Measurements from ENCODE around the gene SMU1.

Gene SMU1

GRCh38 chr9:33024126-33024965, 52.1 kb downstream of the SMU1 start:
- Histone ChIP-seq H3K27ac (replicated peaks; ENCODE audit: low read length) (peak overlapping the region; percentile 87), H4K91ac (ENCODE audit: low read depth, low read length, poor library complexity) (no peak overlapping the region), H3K14ac (ENCODE audit: low read length) (no peak overlapping the region), H3K79me1 (ENCODE audit: low read depth, low read length) (peaks cover 3% of the 10 kb centered on the region), H2BK5ac (ENCODE audit: low read length) (peak overlapping the region; percentile 93), H2BK12ac (ENCODE audit: low read length) (no peak overlapping the region), H3K27me3 (ENCODE audit: control insufficient read depth in 3 of 3, insufficient read depth in 3 of 3, low read depth in 1 of 3, low read length in 3 of 3) (no peaks in the 10 kb centered on the region), H3K4me2 (ENCODE audit: insufficient read depth, low read length, poor library complexity, severe bottlenecking) (peak overlapping the region; percentile 90), H2AK5ac (ENCODE audit: low read depth, low read length) (peak overlapping the region; percentile 41), H3K9me3 (replicated peaks in 1 of 2; ENCODE audit: control insufficient read depth in 2 of 2, insufficient read depth in 1 of 2, low read depth in 1 of 2, low read length in 2 of 2) (no peaks in the 10 kb centered on the region), H3K4ac (ENCODE audit: low read length) (no peak overlapping the region), H3K23ac (ENCODE audit: low read depth, low read length, poor library complexity) (peak overlapping the region; percentile 96), H3K4me1 (ENCODE audit: control insufficient read depth in 2 of 2, insufficient read depth in 1 of 2, low read depth in 1 of 2, low read length in 2 of 2) (peaks cover 3 to 4% of the 10 kb centered on the region in 2 donors), H3K36me3 (replicated peaks in 1 of 2; ENCODE audit: control insufficient read depth in 2 of 2, insufficient read depth in 2 of 2, low read length in 2 of 2) (peaks cover 17 to 74% of the 10 kb centered on the region in 2 donors), H4K8ac (ENCODE audit: low read depth, low read length) (peak overlapping the region; percentile 88), H3K4me3 (ENCODE audit: low read length in 2 of 2) (peak overlapping the region; percentile 96 to 100), H3K18ac (ENCODE audit: low read length) (peak overlapping the region; percentile 99), H3K9ac (ENCODE audit: low read depth, low read length, poor library complexity) (peak overlapping the region; percentile 94), H2AFZ (ENCODE audit: low read length) (peak overlapping the region; percentile 97), H2BK120ac (ENCODE audit: low read depth, low read length) (no peak overlapping the region), H2BK15ac (ENCODE audit: low read length) (no peak overlapping the region)
- no CpG with 5 or more reads among the region's 33 CpGs for WGBS, 2 donors (ENCODE audit: extremely low coverage in 2 of 2, insufficient read length in 2 of 2, insufficient replicate concordance in 1 of 2)
- DNase-seq (ENCODE audit: low spot score), result no peak

- H3K4ac ChIP-seq (ENCODE audit: low read length), result no peak overlapping the region
- no peak overlapping the region for H4K91ac ChIP-seq (ENCODE audit: low read depth, low read length, poor library complexity)
- H2AK5ac ChIP-seq (ENCODE audit: low read depth, low read length), result no peak overlapping the region
- no peak overlapping the region for H3K14ac ChIP-seq (ENCODE audit: low read length)
- H3K79me1 ChIP-seq (ENCODE audit: low read depth, low read length), result peaks cover 3% of the 10 kb centered on the region
- no peak overlapping the region for H3K9ac ChIP-seq (ENCODE audit: low read depth, low read length, poor library complexity)
- H3K36me3 ChIP-seq (replicated peaks in 1 of 2; ENCODE audit: control insufficient read depth in 2 of 2, insufficient read depth in 2 of 2, low read length in 2 of 2), result peaks cover 15 to 74% of the 10 kb centered on the region in 2 donors
- no CpG with 5 or more reads among the region's 4 CpGs for WGBS, 2 donors (ENCODE audit: extremely low coverage in 2 of 2, insufficient read length in 2 of 2, insufficient replicate concordance in 1 of 2)
- no peak overlapping the region for H2AFZ ChIP-seq (ENCODE audit: low read length)
- H2BK5ac ChIP-seq (ENCODE audit: low read length), result no peak overlapping the region
- no peak overlapping the region for H4K8ac ChIP-seq (ENCODE audit: low read depth, low read length)
- H3K4me2 ChIP-seq (ENCODE audit: insufficient read depth, low read length, poor library complexity, severe bottlenecking), result peak overlapping the region; percentile 90
- no peak overlapping the region for H2BK120ac ChIP-seq (ENCODE audit: low read depth, low read length)
- H3K9me3 ChIP-seq (replicated peaks in 1 of 2; ENCODE audit: control insufficient read depth in 2 of 2, insufficient read depth in 1 of 2, low read depth in 1 of 2, low read length in 2 of 2), result no peaks in the 10 kb centered on the region
- H3K27me3 ChIP-seq (ENCODE audit: control insufficient read depth in 3 of 3, insufficient read depth in 3 of 3, low read depth in 1 of 3, low read length in 3 of 3), result no peaks in the 10 kb centered on the region
- H3K27ac ChIP-seq (replicated peaks; ENCODE audit: low read length), result no peak overlapping the region
- no peak for DNase-seq (ENCODE audit: low spot score)
- no peak overlapping the region for H3K23ac ChIP-seq (ENCODE audit: low read depth, low read length, poor library complexity)
- H3K4me3 ChIP-seq (ENCODE audit: low read length in 2 of 2), result peak overlapping the region in 1 of 2 donors; percentile 96
- H3K4me1 ChIP-seq (ENCODE audit: control insufficient read depth in 2 of 2, insufficient read depth in 1 of 2, low read depth in 1 of 2, low read length in 2 of 2), result peaks cover 3 to 4% of the 10 kb centered on the region in 2 donors
- H3K18ac ChIP-seq (ENCODE audit: low read length), result no peak overlapping the region
- no peak overlapping the region for H2BK15ac ChIP-seq (ENCODE audit: low read length)
- H2BK12ac ChIP-seq (ENCODE audit: low read length), result no peak overlapping the region
Measured at GRCh38 chr9:33023661-33024060, 52.8 kb downstream of the SMU1 start.

DNA sequence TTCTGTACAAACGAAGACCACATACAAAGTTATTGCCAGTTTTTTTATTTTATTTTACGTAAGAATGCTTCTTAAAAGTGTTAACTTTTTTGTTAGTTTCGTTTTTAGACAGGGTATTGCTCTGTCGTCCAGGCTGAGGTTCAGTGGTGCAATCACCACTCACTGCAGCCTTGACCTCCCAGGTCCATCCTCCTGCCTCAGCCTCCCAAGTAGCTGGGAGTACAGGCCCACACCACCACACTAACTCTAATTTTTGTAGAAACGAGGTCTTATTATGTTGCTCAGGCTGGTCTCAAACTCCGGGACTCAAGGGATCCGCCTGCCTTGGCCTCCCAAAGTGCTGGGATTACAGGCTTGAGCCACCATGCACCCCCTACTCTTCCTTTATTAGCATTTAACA, 53.7 kb downstream of the SMU1 start:
- H3K27ac ChIP-seq (replicated peaks; ENCODE audit: low read length), result no peak overlapping the region
- H3K4me2 ChIP-seq (ENCODE audit: insufficient read depth, low read length, poor library complexity, severe bottlenecking), result no peak overlapping the region
- peaks cover 3% of the 10 kb centered on the region for H3K79me1 ChIP-seq (ENCODE audit: low read depth, low read length)
- H3K4me1 ChIP-seq (ENCODE audit: control insufficient read depth in 2 of 2, insufficient read depth in 1 of 2, low read depth in 1 of 2, low read length in 2 of 2), result peaks cover 3 to 4% of the 10 kb centered on the region in 2 donors
- H2BK15ac ChIP-seq (ENCODE audit: low read length), result no peak overlapping the region
- H3K23ac ChIP-seq (ENCODE audit: low read depth, low read length, poor library complexity), result no peak overlapping the region
- H4K8ac ChIP-seq (ENCODE audit: low read depth, low read length), result no peak overlapping the region
- H3K18ac ChIP-seq (ENCODE audit: low read length), result no peak overlapping the region
- no peak overlapping the region for H2AFZ ChIP-seq (ENCODE audit: low read length)
- H2BK12ac ChIP-seq (ENCODE audit: low read length), result no peak overlapping the region
- peaks cover 15 to 66% of the 10 kb centered on the region in 2 donors for H3K36me3 ChIP-seq (replicated peaks in 1 of 2; ENCODE audit: control insufficient read depth in 2 of 2, insufficient read depth in 2 of 2, low read length in 2 of 2)
- no peak overlapping the region for H3K9ac ChIP-seq (ENCODE audit: low read depth, low read length, poor library complexity)
- H3K9me3 ChIP-seq (replicated peaks in 1 of 2; ENCODE audit: control insufficient read depth in 2 of 2, insufficient read depth in 1 of 2, low read depth in 1 of 2, low read length in 2 of 2), result no peaks in the 10 kb centered on the region
- H3K14ac ChIP-seq (ENCODE audit: low read length), result no peak overlapping the region
- H3K4ac ChIP-seq (ENCODE audit: low read length), result no peak overlapping the region
- no peak overlapping the region for H2BK120ac ChIP-seq (ENCODE audit: low read depth, low read length)
- H2BK5ac ChIP-seq (ENCODE audit: low read length), result no peak overlapping the region
- no peak overlapping the region for H2AK5ac ChIP-seq (ENCODE audit: low read depth, low read length)
- DNase-seq (ENCODE audit: low spot score), result no peak
- no peak overlapping the region for H3K4me3 ChIP-seq (ENCODE audit: low read length in 2 of 2)
- no CpG with 5 or more reads among the region's 7 CpGs for WGBS, 2 donors (ENCODE audit: extremely low coverage in 2 of 2, insufficient read length in 2 of 2, insufficient replicate concordance in 1 of 2)
- H4K91ac ChIP-seq (ENCODE audit: low read depth, low read length, poor library complexity), result no peak overlapping the region
- no peaks in the 10 kb centered on the region for H3K27me3 ChIP-seq (ENCODE audit: control insufficient read depth in 3 of 3, insufficient read depth in 3 of 3, low read depth in 1 of 3, low read length in 3 of 3)

DNA sequence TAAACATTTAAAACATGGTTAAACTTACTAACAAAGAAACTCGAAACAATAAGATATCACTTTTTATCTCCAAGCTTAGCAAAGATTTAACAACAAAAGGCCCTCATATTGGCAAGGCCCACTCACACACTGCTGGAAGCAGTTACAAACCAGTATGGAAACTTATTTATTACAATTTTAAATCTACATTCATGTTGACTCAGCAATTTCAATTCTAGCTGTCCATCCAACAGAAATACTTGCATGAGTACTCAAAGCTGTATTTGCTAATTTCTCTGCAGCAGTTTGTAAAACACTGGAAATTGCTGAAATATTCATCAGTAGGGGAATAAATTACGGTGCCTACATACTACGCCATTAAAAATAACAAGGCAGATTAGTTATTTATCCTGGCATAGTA, 54.2 kb downstream of the SMU1 start:
- H3K9ac ChIP-seq (ENCODE audit: low read depth, low read length, poor library complexity), result no peak overlapping the region
- no peak overlapping the region for H3K14ac ChIP-seq (ENCODE audit: low read length)
- H2AK5ac ChIP-seq (ENCODE audit: low read depth, low read length), result no peak overlapping the region
- no peak overlapping the region for H4K8ac ChIP-seq (ENCODE audit: low read depth, low read length)
- no peak for DNase-seq (ENCODE audit: low spot score)
- peaks cover 4 to 6% of the 10 kb centered on the region in 2 donors for H3K4me1 ChIP-seq (ENCODE audit: control insufficient read depth in 2 of 2, insufficient read depth in 1 of 2, low read depth in 1 of 2, low read length in 2 of 2)
- H3K27me3 ChIP-seq (ENCODE audit: control insufficient read depth in 3 of 3, insufficient read depth in 3 of 3, low read depth in 1 of 3, low read length in 3 of 3), result no peaks in the 10 kb centered on the region
- H3K23ac ChIP-seq (ENCODE audit: low read depth, low read length, poor library complexity), result no peak overlapping the region
- H3K79me1 ChIP-seq (ENCODE audit: low read depth, low read length), result peaks cover 3% of the 10 kb centered on the region
- H4K91ac ChIP-seq (ENCODE audit: low read depth, low read length, poor library complexity), result no peak overlapping the region
- no peak overlapping the region for H2BK12ac ChIP-seq (ENCODE audit: low read length)
- no peak overlapping the region for H2BK15ac ChIP-seq (ENCODE audit: low read length)
- H3K36me3 ChIP-seq (replicated peaks in 1 of 2; ENCODE audit: control insufficient read depth in 2 of 2, insufficient read depth in 2 of 2, low read length in 2 of 2), result peaks cover 11 to 64% of the 10 kb centered on the region in 2 donors
- no peaks in the 10 kb centered on the region for H3K9me3 ChIP-seq (replicated peaks in 1 of 2; ENCODE audit: control insufficient read depth in 2 of 2, insufficient read depth in 1 of 2, low read depth in 1 of 2, low read length in 2 of 2)
- H3K18ac ChIP-seq (ENCODE audit: low read length), result no peak overlapping the region
- no peak overlapping the region for H2BK120ac ChIP-seq (ENCODE audit: low read depth, low read length)
- no peak overlapping the region for H3K4me3 ChIP-seq (ENCODE audit: low read length in 2 of 2)
- H2BK5ac ChIP-seq (ENCODE audit: low read length), result no peak overlapping the region
- H3K4me2 ChIP-seq (ENCODE audit: insufficient read depth, low read length, poor library complexity, severe bottlenecking), result no peak overlapping the region
- H2AFZ ChIP-seq (ENCODE audit: low read length), result no peak overlapping the region
- no peak overlapping the region for H3K27ac ChIP-seq (replicated peaks; ENCODE audit: low read length)
- WGBS, 2 donors (ENCODE audit: extremely low coverage in 2 of 2, insufficient read length in 2 of 2, insufficient replicate concordance in 1 of 2), result no CpG with 5 or more reads among the region's 3 CpGs
- H3K4ac ChIP-seq (ENCODE audit: low read length), result no peak overlapping the region

Data from neuronal stem cell (in vitro differentiated cells).